Umbilical cord (tissue), 2 donors: ENCODE measurements around the gene UNK. TPM values are rescaled to one million over a fixed set of nuclear protein-coding genes. Genes with fewer than 3 reads are reported as not detected.

Experiments
- DNase-seq: peaks from one replicate; pipeline ENCODE4 v3.0.0-alpha.2; 2015; ENCODE audit warnings: low spot score
- total RNA-seq: library from RNA; depleted of rRNA; stranded (reverse); fragments of >200 nt; gene quantifications from one replicate; pipeline ENCODE4 v1.2.3, GENCODE V29; 2014; ENCODE audit warnings: low replicate concordance; ENCODE audit not compliant: insufficient read depth

UNK gene
- total RNA-seq, 1 donor from 2014 or later = 7.5 TPM

DNA sequence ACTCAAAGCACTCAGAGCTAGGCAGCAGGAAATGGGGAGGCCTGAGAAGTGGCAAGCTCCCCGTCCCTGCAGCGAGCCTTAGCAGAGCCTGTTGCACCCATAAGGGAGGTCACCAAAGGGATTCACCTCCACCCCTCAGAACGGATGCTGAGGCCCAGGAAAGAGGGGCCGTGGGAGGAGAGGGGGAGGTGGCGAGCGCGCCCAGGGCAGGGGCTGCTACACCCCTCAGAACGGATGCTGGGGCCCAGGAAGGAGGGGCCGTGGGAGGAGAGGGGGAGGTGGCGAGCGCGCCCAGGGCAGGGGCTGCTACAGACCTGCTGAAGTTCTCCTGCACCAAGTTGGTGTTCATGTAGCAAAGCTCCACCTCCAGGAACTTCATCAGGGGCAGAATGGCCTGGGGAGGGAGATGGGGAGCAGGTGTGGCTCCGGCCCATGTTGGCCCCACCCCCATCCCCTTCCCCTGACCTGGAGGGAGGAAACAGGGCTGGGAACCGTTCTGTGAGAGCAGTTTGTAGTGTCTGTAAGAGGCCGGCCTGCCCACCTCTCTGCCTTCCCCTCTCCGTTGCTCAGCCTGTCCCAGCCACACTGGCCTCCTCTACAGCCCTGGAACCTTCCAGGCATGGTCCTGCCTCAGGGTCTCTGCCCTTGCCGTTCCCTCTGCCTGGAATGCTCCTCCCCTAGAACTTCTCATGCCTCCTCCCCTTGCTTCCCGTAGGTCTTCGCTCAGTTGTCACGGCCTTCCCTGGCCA lies 48.2 kb downstream of the UNK start:
- no peak for DNase-seq

GRCh38 chr17:75834279-75834920 lies 49.8 kb downstream of the UNK start:
- DNase-seq = no peak

- DNase-seq = peak; percentile 42
These were observed 50.5 kb downstream of the UNK start for GRCh38 chr17:75834928-75835653.

GRCh38 chr17:75835654-75835987 lies 51.0 kb downstream of the UNK start:
- no peak for DNase-seq

DNA sequence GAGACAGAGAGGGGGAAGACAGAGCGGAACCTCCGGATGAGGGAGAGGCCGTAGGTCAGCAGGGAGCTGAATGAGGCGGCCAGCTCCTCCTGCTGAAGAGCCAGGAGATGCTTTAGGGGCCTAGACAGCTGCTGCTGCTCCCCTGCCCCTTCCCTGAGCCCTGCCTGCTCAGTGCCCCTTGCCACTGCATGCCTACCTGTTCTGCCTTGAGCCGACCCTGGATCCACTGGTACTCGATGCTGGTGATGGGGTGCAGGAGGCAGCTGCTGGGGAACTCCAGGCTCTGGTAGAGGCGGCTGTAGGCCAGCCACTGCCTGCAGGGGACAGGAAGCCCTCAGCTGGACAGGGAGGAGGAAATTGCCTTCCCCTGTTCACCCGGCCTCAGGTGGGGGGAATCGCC lies 52.0 kb downstream of the UNK start:
- DNase-seq = no peak

DNA sequence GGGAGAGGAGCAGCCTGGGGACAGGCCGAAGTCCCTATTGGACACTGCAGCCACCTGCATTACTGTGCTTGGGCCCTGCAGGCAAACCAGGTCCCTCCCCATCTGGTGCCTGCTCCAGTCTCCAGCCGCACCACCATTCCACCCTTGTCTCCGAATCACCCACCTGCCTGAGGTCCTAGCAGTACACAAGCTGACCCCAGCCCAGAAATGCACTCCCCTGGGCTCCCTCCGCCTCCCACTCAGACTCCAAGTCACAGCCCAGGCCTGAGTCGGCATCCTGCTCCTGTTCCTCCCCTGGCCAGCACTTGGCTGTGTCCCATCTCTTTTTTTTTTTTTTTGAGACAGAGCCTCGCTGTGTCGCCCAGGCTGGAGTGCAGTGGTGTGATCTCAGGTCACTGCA lies 53.3 kb downstream of the UNK start:
- DNase-seq = no peak

DNA sequence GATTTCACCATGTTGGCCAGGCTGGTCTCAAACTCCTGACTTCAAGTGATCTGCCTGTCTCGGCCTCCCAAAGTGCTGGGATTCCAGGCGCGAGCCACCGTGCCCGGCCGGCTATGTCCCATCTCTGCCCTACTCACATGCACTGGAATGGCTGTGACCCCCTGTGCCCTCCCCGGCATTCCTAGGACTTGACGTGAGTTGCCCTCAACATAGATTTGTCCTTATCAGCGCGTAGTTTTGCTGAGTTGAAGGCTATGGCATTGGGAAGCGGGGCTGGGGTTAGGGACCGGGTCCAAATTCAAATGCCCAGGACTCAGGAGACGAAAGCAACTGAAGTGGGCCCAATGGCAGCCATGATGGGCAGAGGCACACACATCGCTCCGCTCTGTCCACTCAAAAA lies 53.8 kb downstream of the UNK start:
- no peak for DNase-seq

DNA sequence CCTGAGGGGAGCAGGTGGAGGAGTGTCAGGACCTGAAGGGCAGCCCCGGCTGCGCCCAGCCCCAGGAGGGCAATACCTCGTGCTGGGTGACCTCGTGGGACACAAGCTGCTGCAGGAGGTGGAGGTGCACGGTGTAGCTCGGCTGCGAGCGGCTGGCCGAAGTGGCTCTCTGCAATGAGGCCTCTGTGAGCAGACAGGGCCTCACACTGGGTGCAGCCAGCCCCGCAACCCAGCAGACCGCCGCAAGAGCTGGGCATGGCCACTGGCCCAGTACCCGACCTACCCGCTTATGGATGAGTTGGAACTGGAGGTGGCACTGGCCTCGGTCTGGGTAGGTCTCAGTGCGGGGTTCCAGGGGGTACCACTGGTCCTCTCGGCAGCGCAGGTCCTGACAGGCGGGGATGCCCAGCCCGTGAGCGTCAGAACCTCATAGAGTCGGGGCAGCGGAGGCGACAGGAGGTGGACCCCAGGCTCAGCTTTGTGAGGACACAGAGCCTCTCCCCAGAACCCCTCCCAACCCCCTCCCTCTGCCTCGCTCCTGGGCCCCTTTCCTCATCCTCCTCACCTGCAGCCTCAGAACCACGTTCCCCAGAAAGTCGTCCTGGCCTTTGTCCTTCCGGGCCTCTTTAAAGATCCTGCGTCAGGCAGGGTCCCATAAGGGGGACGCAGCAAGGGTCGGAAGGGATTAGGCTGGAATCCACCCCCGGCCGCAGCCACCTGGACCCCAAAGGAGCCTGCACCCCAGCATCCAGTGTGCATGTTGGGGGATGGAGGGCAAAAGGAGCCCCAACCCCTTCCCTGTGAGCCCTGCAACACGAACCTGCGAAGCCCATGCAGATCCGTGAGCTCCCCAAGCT lies 55.6 kb downstream of the UNK start:
- no peak for DNase-seq

- no peak for DNase-seq
These were observed 56.2 kb downstream of the UNK start for GRCh38 chr17:75840799-75841164.

DNA sequence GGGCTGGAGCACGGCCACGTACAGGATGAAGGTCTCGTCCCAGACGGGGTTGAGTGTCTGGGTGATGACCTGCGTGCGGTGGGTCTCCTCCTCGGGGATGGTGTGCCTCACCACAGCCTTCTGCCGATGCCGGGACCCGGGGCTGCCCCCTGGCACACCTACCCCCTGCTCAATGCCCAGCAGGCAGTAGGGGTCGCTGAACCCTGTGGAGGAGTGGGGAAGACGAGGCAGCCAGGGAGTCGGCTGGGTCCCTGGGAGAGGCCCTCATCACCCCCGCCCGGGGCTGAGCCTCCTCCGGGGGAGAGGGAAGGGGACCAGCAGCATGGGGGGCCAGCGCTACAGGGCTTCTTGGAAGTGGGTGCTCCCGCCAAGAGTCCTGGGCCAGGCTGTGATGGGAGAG lies 57.8 kb downstream of the UNK start:
- no peak for DNase-seq

DNA sequence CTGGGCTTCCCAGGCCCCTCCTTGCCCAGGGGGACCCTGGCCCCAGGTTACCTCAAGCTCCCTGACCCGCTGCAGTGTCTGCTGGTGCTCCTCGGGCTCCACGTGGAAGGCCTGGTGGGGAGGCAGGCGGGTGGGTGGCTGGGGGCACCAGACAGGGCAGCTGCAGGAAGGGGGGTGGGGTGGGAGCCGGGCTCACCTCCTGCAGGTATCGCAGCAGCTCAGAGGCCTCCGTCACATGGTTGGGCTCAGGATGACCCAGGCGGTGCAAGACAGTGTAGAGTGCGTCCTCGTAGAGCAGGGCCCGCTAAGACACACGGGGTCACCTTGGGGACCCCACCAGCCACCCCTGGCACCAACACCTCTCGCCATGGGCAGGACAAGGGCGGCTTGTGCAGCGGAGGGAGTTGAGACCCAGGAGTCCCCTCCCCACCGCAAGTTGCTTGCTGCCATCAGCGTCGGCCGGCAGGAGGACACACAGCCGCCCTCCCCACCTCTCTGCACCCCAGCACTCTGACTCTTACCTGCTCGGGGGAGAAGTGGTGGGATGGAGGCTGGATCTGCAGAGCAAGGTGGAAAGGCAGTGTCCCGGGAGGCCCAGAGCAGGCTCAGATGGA lies 58.5 kb downstream of the UNK start:
- DNase-seq = no peak

DNA sequence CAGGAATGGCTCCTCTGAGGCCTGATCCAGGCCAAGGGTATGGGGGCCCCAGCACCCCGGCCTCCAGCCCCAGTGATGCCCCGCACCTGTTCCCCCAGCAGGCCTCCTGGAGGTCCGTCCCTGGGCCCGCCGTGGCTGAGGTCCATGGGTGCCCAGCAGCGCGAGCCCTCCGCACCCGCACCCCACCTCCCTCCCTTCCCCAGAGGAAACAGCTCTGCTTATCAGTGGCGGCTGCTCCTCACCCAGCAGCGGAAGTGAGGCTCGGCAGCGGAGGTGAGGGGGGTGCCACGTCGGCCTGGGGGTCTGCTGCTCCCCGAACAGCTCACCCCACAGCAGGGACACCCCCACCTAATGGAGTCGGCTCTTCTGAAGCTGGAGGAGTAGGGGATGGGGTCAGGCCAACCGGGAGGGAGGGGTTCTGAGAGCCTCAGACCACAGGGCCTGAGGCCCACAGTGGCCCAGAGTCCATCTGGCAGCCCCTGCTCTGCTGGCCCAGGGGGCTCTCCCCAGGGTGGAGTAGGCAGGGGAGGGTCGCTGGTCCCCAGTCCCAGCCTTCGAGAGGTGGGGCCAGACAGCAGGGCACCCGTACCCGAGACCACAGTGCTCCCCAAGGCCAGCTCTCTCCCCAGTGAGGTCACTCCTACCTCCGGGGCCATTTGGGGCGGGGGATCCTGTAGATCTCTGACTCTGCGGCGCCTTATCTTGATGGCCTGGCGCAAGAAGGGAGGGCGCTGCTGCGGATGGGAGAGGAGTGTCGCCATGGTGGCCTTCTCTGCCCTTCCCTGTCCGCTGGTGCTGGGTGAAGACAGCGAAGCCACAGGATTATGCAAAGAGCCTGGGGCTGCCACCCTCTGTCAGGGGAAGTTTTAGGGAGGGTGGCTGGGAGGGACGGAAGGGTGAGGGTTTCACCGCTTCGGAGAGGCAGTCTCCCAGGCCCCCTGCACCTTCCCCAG lies 59.2 kb downstream of the UNK start, which contains the start of gene UNC13D:
TSS of gene UNC13D (minus strand) at position 828 of the 953 bp plus-strand sequence. CDS start at position 761, 67 bp downstream.
- no peak for DNase-seq

- DNase-seq = peak; percentile 57
These were observed 60.0 kb downstream of the UNK start for GRCh38 chr17:75844530-75845057.

GRCh38 chr17:75845058-75845711 lies 60.6 kb downstream of the UNK start:
- DNase-seq = peak; percentile 66

DNA sequence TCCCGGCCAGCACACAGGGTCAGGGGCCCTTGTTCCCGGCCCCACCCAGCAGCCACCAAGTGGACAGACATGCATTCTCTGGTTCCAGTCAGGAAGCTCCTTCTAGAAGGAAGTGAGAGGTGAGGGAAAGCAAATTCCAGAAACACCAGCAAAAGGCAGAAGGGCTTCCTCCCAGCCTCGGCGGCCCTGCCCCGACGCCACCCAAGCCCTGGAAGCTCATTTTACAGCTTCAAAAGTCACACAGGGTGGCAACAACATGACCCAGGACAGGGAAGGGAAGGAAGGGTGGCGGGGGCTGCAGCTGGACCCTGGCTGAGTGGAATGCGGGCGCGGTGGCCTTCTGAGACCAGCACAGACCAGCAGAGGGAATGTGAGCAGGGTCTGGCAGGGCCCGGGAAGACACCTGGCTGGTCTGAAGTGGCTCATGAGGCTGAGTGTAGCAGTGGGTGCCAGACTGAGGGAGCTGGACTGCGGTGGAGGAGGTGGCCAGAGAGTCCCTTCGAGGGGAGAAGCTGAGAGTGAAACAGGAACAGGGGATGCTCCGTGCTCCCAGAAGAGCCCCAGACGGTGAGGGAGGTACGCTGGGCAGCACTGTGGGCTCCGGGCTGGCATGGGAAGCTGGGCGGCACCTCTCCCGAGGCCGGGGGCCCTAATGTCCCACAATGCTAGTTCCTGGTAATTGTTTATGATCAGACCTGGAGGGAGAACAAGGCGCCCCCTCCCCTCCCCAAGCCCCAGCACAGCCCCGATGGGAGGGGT lies 61.5 kb downstream of the UNK start:
- no peak for DNase-seq

DNA sequence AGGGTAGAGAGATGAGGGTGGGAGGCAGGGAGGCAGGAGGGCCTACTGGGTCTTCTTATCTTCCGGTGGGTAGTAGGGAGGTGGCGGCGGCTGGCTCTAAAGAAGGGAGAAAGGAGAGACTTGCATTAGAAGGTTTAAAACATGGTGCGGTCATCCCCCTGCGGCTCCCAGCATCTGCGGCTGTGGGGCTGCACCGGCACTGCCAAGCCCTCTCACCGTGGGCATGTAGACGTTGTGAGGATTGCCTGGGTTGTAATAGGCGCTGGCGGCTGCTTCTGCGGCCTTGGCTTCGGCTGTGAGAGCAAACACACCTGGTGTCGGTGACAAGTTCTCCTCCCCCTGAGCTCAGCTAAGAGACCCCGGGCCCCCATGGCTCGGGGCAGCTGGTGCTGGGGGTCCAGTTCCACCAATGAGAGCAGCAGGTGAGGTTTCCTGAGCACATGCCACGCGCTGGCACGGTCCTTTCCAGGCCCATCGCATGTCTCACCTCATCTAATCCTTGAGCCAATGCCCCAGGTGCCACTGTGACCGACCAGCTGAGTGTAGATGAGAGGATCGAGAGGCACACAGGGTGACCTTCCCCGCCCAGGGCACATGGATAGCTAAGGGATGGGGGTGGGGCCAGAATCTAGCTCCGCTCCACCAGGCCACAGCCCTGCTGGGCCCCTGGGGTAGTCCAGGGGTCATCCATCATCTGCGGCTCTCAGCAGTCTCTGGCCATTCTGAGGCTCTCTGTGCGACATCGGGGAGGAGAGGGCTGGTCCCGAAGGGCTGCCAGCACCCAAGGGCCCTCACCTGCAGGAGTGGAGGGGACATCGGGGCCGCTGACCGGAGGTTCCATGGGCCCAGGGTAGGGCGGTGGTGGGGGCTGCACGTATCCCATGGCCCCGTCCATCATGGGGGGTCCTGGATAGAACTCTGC lies 62.3 kb downstream of the UNK start:
- no peak for DNase-seq
